Progenitor cell of endocrine pancreas (in vitro differentiated cells): ENCODE data around the gene NUDT16L1. TPM values are rescaled to one million over a fixed set of nuclear protein-coding genes. Genes with fewer than 3 reads are reported as not detected.

Source experiments
- DNase-seq: peaks from one replicate; pipeline ENCODE4 v3.0.0; 2021; ENCODE audit warnings: low spot score; ENCODE audit not compliant: unreplicated experiment
- H3K27ac Mint-ChIP-seq: 2 replicates; pipeline ENCODE4 v1.8.0; 2021; ENCODE audit warnings: mild to moderate bottlenecking, moderate library complexity, mixed read lengths
- H3K27me3 Mint-ChIP-seq: 2 replicates; pipeline ENCODE4 v1.8.0; 2021; ENCODE audit warnings: mixed read lengths
- H3K36me3 Mint-ChIP-seq: 2 replicates; pipeline ENCODE4 v1.8.0; 2022; ENCODE audit warnings: mixed read lengths; ENCODE audit not compliant: insufficient read depth
- H3K4me1 Mint-ChIP-seq: 2 replicates; pipeline ENCODE4 v1.8.0; 2021; ENCODE audit warnings: low read depth, mixed read lengths
- H3K4me3 Mint-ChIP-seq: 2 replicates; pipeline ENCODE4 v1.8.0; 2021; ENCODE audit warnings: low read depth, mild to moderate bottlenecking, moderate library complexity, mixed read lengths
- H3K9me3 Mint-ChIP-seq: 2 replicates; pipeline ENCODE4 v1.8.0; 2021; ENCODE audit warnings: low read depth, mixed read lengths
- long read RNA-seq: library from polyadenylated mRNA; unstranded; transcript quantifications from one replicate; pipeline ENCODE4 v2.0.0, GENCODE V29; 2020
- total RNA-seq: library from RNA; stranded (reverse); gene quantifications from 2 replicates; pipeline ENCODE4 v1.2.1, GENCODE V29; 2021
- TF ChIP-seq, protein P1 (sequence below): fragments of 200-600 bp; sonication (generic); IDR thresholded peaks from one replicate; pipeline ENCODE4 v1.5.0; 2021; ENCODE audit warnings: antibody characterized with exemption, mild to moderate bottlenecking; ENCODE audit not compliant: unreplicated experiment

The NUDT16L1 gene
- 39.4 and 41.8 TPM in 2 replicates for total RNA-seq
- long read RNA-seq, transcript NUDT16L1-201 (3 exons, 1,349 nt): major isoform, 29 of 30 reads
- long read RNA-seq, partial matches to known transcripts: 1 of 30 reads
- long read RNA-seq, other reads (novel, unspliced or antisense): 0 of 30 reads

DNA sequence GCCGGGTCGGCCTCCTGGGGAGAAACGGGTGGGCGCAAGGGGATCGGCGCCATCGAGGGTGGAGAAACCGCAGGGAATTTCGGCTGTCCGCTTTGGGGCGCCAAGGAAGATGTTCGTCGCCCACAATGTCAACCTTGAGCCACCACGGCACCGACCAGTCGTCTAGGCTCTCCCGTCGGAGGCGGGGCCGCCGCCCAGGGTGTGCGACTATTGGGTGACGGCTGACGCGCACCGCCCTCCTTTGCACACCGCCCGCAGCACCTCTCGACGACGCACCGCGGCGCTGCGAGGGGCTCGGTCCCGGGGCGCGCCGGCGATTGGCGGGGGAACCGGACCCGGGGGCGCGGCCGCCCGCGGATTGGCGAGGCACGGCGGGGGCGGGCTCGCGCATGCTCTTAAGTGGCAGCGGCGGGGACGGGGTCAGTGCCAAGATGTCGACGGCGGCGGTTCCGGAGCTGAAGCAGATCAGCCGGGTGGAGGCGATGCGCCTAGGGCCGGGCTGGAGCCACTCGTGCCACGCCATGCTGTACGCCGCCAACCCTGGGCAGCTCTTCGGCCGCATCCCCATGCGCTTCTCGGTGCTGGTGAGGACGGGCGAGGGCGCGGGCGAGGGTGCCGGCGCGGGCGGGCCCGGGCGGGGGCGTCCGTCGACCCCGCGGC lies at the start of gene NUDT16L1:
Gene NUDT16L1, plus strand, starts transcription at position 267 of the 660 bp plus-strand sequence. Its CDS starts 165 bp downstream, at position 432.
- Mint-ChIP-seq H3K27me3 (no peaks in the 10 kb centered on the region), H3K27ac (peak within 1 kb of the TSS; percentile 89), H3K4me3 (peak within 1 kb of the TSS; percentile 80), H3K4me1 (peaks cover 1% of the 10 kb centered on the region), H3K9me3 (no peaks in the 10 kb centered on the region), H3K36me3 (peaks cover 1% of the 10 kb centered on the region)
- DNase-seq: peak; percentile 96
- TF ChIP-seq, protein P1, sequence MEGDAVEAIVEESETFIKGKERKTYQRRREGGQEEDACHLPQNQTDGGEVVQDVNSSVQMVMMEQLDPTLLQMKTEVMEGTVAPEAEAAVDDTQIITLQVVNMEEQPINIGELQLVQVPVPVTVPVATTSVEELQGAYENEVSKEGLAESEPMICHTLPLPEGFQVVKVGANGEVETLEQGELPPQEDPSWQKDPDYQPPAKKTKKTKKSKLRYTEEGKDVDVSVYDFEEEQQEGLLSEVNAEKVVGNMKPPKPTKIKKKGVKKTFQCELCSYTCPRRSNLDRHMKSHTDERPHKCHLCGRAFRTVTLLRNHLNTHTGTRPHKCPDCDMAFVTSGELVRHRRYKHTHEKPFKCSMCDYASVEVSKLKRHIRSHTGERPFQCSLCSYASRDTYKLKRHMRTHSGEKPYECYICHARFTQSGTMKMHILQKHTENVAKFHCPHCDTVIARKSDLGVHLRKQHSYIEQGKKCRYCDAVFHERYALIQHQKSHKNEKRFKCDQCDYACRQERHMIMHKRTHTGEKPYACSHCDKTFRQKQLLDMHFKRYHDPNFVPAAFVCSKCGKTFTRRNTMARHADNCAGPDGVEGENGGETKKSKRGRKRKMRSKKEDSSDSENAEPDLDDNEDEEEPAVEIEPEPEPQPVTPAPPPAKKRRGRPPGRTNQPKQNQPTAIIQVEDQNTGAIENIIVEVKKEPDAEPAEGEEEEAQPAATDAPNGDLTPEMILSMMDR: peak; percentile 35

DNA sequence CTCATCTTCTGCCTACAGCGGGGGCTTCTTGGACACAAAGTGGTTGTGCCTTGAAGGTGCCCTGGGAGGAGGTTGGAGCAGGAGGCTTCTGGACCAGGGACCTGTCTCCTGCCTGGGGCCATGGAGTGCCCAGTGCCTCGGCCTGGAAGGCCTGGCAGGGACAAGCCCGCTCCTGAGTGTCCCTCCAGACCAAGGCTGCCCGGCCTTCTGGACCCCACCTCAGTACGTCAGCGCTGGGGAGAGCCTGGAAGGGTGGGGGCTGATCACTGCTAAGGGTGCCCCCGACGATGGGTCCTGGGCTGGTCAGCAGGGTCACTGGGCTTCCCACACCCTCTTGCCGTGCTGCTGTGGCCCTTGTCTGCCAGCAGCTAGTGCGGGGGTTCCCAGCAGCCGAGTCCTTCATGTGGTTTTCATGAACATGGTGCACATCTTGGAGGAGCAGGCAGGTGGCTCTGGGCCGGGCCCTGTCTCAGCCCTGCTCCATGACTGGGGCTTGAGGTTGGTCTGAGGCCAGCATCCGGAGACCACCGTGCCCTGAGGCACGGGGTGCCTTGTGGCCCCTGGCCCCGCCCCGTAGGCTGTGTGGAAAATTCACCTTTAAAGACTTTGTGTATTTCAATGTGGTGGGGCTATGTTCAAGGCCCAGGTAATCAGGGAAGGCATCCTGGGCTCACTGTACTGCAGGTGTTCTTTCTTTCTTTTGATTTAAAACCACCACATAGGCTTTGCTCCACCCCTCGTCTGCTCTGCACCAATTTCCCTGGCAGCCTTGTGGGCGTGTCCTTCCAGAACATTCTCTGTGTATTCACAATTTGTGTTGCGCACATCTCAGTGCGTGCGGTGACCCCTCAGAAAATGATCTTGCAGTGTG lies 46.4 kb upstream of the NUDT16L1 start:
- Mint-ChIP-seq H3K4me1 (no peaks in the 10 kb centered on the region), H3K36me3 (peaks cover 16% of the 10 kb centered on the region), H3K27me3 (no peaks in the 10 kb centered on the region), H3K27ac (no peak overlapping the region), H3K9me3 (no peaks in the 10 kb centered on the region), H3K4me3 (no peak overlapping the region)
- TF ChIP-seq, protein P1: no peak
- no peak for DNase-seq

DNA sequence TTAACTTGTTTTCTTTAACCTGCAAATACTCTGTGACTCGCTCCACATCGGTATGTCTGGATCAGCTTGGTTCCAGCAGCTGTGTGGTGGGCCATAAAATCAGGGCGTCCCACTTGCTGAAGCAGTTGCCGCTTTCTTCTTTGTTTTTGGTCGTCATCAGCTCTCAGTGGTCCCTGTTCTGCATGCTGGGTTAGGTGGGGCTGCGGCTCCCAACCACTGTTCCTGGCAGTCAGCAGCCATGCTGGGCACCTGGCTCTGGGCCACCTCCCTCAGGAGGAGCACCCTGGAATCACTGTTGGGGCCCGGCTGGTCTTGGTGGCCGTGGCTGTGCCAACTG lies 45.8 kb upstream of the NUDT16L1 start:
- no peak overlapping the region for H3K27ac Mint-ChIP-seq
- peaks cover 16% of the 10 kb centered on the region for H3K36me3 Mint-ChIP-seq
- TF ChIP-seq, protein P1: no peak
- H3K4me1 Mint-ChIP-seq: no peaks in the 10 kb centered on the region
- no peaks in the 10 kb centered on the region for H3K27me3 Mint-ChIP-seq
- no peak overlapping the region for H3K4me3 Mint-ChIP-seq
- no peak for DNase-seq
- H3K9me3 Mint-ChIP-seq: no peaks in the 10 kb centered on the region

DNA sequence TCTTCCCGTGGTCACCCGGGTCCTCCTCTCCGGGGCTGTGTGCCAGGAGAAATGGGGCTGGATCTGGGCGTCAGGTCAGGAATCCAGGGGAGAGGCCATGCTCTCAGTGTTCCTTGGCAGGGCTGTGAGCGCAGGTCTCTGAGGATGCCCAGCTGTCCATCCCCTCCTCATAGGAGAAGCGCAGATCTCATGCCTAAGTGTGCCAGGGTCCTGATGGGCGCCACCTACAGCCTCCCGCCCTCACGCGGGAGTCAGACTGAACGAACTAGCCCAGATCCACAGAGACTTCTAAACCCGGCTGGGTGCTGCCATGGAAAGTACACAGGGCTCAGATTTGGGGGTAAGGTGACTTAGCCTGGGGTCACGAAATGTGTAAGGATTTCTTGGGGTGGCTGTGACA lies 44.4 kb upstream of the NUDT16L1 start:
- Mint-ChIP-seq H3K9me3 (no peaks in the 10 kb centered on the region), H3K4me1 (peaks cover 8% of the 10 kb centered on the region), H3K27me3 (no peaks in the 10 kb centered on the region), H3K27ac (peak overlapping the region; percentile 48), H3K36me3 (peaks cover 20% of the 10 kb centered on the region), H3K4me3 (no peak overlapping the region)
- no peak for DNase-seq
- TF ChIP-seq, protein P1: no peak

DNA sequence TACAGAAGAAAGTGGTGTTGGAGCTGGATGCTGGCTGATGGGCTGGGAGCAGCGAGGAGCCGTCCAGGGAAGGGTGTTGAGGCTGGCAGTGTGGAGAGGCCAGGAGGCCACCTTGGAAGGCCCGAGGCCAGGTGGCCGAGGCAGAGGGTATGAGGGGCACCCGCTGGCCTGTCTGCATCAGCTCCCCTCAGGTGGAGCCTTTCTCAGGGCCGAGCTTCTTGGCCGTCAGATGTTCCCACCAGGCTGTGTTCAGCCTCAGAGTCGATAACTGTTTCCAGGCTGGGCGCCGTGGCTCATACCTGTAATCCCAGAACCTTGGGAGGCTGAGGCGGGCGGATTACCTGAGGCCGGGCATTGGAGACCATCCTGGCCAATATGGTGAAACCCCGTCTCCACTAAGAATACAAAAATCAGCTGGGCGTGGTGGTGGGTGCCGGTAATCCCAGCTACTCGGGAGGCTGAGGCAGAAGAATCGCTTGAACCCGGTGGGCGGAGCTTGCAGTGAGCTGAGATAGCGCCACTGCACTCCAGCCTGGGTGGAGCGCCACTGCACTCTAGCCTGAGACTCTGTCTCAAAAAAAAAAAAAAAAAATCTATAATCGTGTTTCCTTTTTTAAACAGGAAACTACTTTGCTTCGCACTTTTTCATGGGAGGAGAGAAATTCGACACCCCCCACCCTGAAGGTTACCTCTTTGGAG lies 43.5 kb upstream of the NUDT16L1 start:
- no peak overlapping the region for H3K4me3 Mint-ChIP-seq
- TF ChIP-seq, protein P1: no peak
- H3K27me3 Mint-ChIP-seq: no peaks in the 10 kb centered on the region
- no peak for DNase-seq
- H3K27ac Mint-ChIP-seq: no peak overlapping the region
- H3K9me3 Mint-ChIP-seq: no peaks in the 10 kb centered on the region
- peaks cover 20% of the 10 kb centered on the region for H3K36me3 Mint-ChIP-seq
- H3K4me1 Mint-ChIP-seq: peaks cover 14% of the 10 kb centered on the region
